Measurements from ENCODE around the gene REXO2. TPM values are rescaled to one million over a fixed set of nuclear protein-coding genes. Genes with fewer than 3 reads are reported as not detected.

The REXO2 gene
- total RNA-seq, 1 experiment from 2014 or later, result 145 TPM

DNA sequence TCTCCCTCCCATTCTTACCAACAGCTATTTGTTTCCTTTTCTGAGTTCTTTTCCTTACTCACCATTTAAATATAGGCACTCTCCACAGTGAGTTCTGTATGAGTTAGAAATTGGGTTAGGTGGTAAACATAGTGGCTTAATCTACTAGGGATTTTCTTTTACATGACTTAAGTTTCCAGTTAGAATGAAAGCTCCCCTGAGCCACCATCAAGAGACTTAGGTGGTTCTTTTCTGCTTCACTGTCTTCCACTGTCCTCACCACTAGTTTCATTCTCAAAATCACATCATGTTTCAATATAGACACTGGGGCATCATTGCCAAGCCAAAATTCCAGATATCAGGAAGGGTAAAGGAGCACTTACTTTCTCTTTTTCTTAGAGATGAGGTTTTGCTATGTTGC is 9.0 kb upstream of the REXO2 start:
- Histone ChIP-seq H3K27me3 (ENCODE audit: insufficient read depth, low read depth) (no peaks in the 10 kb centered on the region), H3K36me3 (ENCODE audit: low read depth) (no peaks in the 10 kb centered on the region), H2AFZ (no peak overlapping the region), H3K9me2 (ENCODE audit: insufficient read depth) (no peaks in the 10 kb centered on the region; the same call in 1 of the 2 replicates), H3K4me2 (no peak overlapping the region), H3K27ac (no peak overlapping the region), H3K9me3 (ENCODE audit: insufficient read depth, low read depth) (no peaks in the 10 kb centered on the region; the same call in 1 of the 2 replicates), H3F3A (ENCODE audit: insufficient read depth, low read depth) (no peaks in the 10 kb centered on the region), H3K4me1 (replicated peaks; ENCODE audit: insufficient read depth) (no peaks in the 10 kb centered on the region; the same call in 1 of the 2 replicates), H3K4me3 (no peak overlapping the region), H4K20me1 (ENCODE audit: insufficient read depth) (no peaks in the 10 kb centered on the region), H3K79me2 (ENCODE audit: low read depth) (no peaks in the 10 kb centered on the region)
- no peak for DNase-seq
- CTCF ChIA-PET, result no interaction called here
- TF ChIP-seq EZH2 (IDR thresholded peaks at IDR 0.05; ENCODE audit: low read depth) (no peak), CTCF (conservative IDR thresholded peaks at IDR 0.05) (no peak)
- intact Hi-C loops (cut with micrococcal nuclease; ENCODE audit: unreplicated experiment), result no loop called here
- no TSS peak for BruUV-seq (replicated peaks)
- POLR2A ChIA-PET (ENCODE audit: unreplicated experiment), result no interaction called here

DNA sequence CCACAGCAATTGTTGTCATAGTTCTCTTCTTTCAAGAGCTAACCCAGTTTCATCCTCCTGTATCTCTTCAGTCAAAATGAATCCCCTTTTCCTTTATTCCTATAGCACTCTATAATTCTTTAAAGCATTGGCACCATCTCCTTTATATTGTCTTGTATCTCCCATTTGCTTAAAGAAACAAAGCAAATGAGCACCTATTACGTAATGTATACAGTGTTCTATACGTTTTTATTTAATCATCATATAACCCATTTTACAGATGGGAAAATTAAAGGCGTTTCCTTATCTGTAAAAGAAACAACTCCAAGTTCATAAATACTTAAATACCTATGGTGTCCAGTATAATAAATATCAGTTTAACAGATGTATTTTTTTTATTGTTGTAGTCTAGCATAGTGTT is 6.4 kb upstream of the REXO2 start:
- Histone ChIP-seq H3K9me2 (ENCODE audit: insufficient read depth) (no peaks in the 10 kb centered on the region), H2AFZ (no peak overlapping the region), H3K4me1 (replicated peaks; ENCODE audit: insufficient read depth) (peaks cover 7% of the 10 kb centered on the region), H3F3A (ENCODE audit: insufficient read depth, low read depth) (peaks cover 7% of the 10 kb centered on the region; the same call in 1 of the 2 replicates), H3K4me3 (no peak overlapping the region), H4K20me1 (ENCODE audit: insufficient read depth) (no peaks in the 10 kb centered on the region), H3K4me2 (no peak overlapping the region), H3K36me3 (ENCODE audit: low read depth) (no peaks in the 10 kb centered on the region), H3K27me3 (ENCODE audit: insufficient read depth, low read depth) (no peaks in the 10 kb centered on the region), H3K79me2 (ENCODE audit: low read depth) (no peaks in the 10 kb centered on the region), H3K9me3 (ENCODE audit: insufficient read depth, low read depth) (no peaks in the 10 kb centered on the region; the same call in 1 of the 2 replicates), H3K27ac (no peak overlapping the region)
- ChIA-PET POLR2A (ENCODE audit: unreplicated experiment) (no interaction called here), CTCF (no interaction called here)
- BruUV-seq (replicated peaks), result no TSS peak
- no peak for DNase-seq
- intact Hi-C loops (cut with micrococcal nuclease; ENCODE audit: unreplicated experiment), result no loop called here
- TF ChIP-seq EZH2 (IDR thresholded peaks at IDR 0.05; ENCODE audit: low read depth), result no peak
- no peak for TF ChIP-seq CTCF (conservative IDR thresholded peaks at IDR 0.05)

DNA sequence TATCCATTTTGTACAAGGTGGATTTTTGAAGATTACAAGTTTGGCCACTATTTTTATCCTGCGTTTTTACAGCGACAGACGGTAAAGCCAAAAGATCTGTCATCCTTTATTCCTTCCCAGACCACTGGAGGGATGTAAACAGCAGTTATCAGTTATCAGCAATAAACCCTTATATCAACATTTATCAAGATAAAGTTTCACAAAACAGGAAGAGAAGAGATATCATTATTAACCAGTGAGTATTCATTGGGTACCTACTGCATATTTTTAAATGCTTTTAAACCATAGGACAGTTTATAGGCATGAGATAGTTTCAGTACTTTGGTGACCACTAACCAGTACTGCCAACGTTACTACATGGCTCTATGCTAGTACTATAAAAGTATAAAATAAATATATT is 5.9 kb upstream of the REXO2 start:
- peaks cover 11% of the 10 kb centered on the region for H3K4me1 ChIP-seq (replicated peaks; ENCODE audit: insufficient read depth)
- H2AFZ ChIP-seq, result no peak overlapping the region
- no peaks in the 10 kb centered on the region for H3K36me3 ChIP-seq (ENCODE audit: low read depth)
- no peaks in the 10 kb centered on the region; the same call in 1 of the 2 replicates for H3K9me3 ChIP-seq (ENCODE audit: insufficient read depth, low read depth)
- H4K20me1 ChIP-seq (ENCODE audit: insufficient read depth), result no peaks in the 10 kb centered on the region
- H3K9me2 ChIP-seq (ENCODE audit: insufficient read depth), result no peaks in the 10 kb centered on the region
- H3K27ac ChIP-seq, result no peak overlapping the region
- intact Hi-C loops (cut with micrococcal nuclease; ENCODE audit: unreplicated experiment), result no loop called here
- no peaks in the 10 kb centered on the region for H3K27me3 ChIP-seq (ENCODE audit: insufficient read depth, low read depth)
- no peak for DNase-seq
- POLR2A ChIA-PET (ENCODE audit: unreplicated experiment), result no interaction called here
- H3K79me2 ChIP-seq (ENCODE audit: low read depth), result no peaks in the 10 kb centered on the region
- TF ChIP-seq CTCF (conservative IDR thresholded peaks at IDR 0.05) (no peak), EZH2 (IDR thresholded peaks at IDR 0.05; ENCODE audit: low read depth) (no peak)
- H3K4me2 ChIP-seq, result no peak overlapping the region
- CTCF ChIA-PET, result no interaction called here
- BruUV-seq (replicated peaks), result no TSS peak
- H3F3A ChIP-seq (ENCODE audit: insufficient read depth, low read depth), result peaks cover 12% of the 10 kb centered on the region; the same call in 1 of the 2 replicates
- H3K4me3 ChIP-seq, result no peak overlapping the region

All from PC-9 (cell line).